ENCODE results near the gene NCAM2.

The NCAM2 gene

DNA sequence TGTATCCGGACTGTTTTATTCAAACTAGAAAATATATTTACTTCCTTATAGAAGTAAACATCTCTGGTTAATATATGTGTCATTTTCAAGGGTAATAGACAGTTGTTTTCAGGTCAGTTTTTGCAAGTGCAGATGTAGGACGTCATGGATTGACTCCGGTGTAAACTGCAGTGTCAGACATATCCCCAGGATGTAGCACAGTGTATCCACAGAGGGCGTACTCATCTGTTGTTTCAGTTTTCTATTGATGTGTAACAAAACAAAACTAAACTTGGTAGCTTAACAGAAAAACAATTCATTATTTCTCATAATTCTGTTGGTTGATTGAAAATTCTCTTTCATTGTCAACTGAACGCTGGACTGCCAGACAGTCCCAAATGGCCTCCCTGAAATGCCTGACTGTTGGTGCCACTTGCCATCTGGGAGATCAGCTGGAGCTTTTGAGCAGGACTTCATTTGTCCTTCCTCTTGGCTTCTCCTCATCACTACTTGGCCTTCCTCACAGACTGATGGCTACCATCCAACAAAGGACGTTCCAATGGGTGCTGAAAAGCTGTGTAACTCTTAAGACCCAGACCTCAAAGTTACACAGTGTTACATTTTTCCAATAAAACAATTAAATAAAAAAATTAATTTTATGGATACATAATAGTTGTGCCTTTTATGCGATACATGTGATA, 181.6 kb downstream of the NCAM2 start:
- DNase-seq: no peak

DNA sequence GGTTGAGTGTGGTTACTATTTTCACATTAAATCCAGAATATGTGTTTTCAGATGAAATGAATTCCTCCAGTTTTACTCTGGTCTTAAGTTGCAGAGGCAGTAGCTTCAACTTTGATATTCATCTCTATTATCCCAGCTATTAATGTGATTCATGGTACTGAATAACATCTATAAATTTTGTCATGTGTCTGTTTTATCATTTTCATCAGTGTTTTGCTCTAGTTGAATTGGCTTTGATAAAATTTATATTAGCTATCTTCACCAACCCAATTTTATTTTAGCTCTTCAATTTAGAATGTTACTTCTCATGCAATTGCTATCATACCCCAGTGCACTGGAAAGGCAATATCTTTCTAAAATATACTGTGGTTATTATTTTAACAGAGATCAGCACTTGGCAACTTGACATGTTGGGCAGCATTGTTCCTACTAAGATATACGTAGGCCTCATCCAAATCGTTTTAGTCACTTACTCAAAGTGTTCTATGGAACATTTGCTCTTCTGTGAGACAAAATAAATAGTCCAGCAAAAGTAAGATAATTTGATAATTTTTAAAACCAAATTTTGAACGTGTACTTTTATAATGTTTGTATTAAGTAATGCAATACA, 184.3 kb downstream of the NCAM2 start:
- no peak for DNase-seq

GRCh38 chr21:21183092-21183491, 184.9 kb downstream of the NCAM2 start:
- no peak for DNase-seq

GRCh38 chr21:21184771-21185528, 186.7 kb downstream of the NCAM2 start:
- no peak for DNase-seq

DNA sequence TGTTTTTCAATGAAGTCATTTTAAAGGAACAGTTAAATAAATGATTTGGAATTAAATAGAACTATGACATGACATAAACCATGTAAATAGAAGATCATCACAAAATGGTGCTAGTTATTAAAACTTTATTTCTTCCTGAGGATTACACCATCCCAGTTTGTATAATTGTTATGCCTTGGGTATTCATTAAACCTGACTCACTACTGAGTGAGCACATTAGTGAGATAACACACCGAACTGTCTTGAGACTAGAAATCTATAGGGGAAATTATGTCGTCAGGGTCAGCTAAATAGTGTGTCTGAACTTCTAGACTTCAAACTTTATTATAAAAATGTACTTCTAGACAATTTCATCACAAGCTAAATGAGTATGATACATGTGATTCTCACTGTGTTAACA, 189.4 kb downstream of the NCAM2 start:
- DNase-seq: no peak

DNA sequence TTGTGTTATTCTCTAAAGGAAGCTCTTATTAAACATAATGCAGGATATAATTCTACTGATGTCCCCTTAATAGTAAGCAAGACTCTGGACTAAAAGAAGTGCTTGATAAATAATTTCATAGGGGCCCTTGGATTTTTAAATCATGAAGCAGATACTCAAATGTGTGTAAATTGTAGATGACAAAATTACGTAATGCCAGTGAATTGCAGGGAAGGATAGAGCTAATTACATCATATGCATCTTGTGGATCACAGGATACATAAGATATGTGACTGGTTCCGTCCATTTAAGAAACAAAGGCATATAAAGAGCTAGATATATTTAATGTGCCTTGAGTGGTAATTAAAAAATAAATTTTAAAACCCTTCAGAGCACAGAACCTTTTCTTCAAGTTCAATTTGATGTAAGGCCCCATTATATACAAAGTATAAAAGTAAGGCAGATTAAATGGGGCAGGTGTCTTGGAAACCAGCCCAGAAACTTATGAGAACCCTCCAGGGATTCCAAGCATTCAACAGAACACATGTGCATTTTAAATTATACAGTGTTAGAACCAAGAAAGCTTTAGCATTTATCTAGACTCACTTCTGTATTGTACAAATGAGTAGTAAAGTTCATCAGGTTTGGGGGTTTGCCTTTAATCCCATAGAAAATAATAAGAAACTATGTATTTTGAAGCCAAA, 190.4 kb downstream of the NCAM2 start:
- peak; percentile 58 for DNase-seq

GRCh38 chr21:21195417-21195943, 197.3 kb downstream of the NCAM2 start:
- no peak for DNase-seq

DNA sequence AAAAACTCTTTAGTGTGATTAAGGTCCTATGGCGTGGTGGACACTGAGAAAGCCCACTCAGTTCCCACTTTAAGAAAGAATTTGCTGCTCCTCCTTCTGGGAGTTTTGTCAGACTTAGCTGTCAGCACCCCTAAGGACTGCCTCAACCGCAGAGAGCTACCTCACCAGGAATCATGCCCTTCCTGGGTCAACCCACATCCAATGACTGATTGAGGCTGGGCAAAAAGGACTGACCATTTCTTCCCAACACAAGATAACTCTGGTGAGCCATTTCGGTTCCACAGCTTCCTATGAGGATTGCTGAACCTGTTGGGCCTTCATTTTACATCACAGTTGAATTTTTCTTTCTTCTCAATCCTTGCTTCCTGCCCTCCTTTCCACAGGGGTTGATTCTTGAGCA, 197.9 kb downstream of the NCAM2 start:
- DNase-seq: no peak

DNA sequence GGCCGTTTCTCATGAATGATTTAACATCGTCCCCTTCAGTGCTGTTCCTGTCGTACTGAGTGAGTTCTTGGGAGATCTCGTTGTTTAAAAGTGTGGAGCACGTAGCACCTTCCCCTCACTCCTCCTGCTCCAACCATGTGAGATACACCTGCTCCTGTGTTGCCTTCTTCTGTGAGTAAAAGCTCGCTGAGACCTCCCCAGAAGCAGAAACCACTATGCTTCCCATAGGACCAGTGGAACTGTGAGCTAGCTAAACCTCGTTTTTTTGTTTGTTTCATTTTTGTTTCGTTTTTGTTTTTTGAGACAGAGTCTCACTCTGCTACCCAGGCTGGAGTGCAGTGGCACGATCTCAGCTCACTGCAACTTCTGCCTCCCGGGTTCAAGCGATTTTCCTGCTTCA, 198.6 kb downstream of the NCAM2 start:
- no peak for DNase-seq

- no peak for DNase-seq
These were observed 201.3 kb downstream of the NCAM2 start for GRCh38 chr21:21199342-21200102.

- no peak for DNase-seq
These were observed 202.1 kb downstream of the NCAM2 start for GRCh38 chr21:21200103-21200938.

DNA sequence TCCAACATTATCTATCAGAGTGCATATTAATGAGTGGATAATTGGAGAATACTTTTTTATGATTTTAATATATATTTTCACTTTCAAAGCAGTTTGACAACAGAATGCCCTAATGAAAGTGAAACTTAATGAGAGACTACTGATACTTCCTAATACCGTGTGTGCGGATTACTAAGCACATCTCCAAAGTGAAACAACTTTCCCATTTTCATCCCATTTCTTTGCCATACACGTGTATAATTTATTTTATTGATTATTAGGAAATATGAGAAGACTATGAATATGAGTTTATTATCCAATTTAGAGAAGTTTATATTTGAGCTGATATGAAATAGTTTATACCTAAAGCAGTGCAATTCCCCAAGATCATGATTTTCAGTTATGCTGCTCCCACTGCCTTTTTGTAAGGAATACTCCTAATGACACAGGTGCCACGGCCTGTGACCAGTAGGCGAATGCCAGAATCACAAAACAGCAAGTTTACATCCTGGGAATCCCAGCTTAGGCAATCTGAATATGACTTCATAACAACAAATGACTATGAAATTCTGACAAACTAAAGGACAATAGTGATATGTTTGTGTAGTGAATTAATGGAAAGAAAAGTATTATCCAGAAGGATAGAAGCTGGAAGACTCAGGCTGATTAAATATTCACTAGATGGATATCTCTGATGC, 202.9 kb downstream of the NCAM2 start:
- DNase-seq: no peak

GRCh38 chr21:21203822-21204339, 205.7 kb downstream of the NCAM2 start:
- DNase-seq: no peak

DNA sequence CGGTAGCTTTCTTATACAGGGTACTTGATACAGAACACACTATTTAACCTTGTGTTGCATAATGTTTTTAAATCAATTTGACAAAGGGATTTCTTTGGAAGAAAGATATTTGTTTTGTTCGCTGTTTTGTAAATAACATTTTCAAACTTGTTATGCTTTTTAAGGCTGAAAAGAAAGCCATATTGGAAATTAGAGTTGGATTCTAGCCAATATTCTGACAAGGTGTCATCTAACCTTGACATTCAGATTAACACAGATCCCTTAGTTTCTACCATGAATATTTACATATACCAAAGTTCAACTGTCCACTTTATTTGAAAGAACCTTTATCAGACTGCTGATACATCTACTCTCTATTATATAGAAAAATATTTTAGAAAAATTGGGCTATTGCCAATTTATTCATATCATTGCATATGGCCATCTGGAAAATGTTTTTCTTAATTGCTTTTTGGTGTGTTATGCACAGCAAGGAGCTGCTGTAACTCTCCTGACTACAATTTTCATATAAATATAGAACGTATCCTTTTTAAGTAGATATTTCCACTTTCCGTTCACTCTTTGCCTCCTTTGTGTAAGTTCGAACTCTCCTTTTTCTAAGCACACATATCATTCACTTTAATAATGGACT, 206.3 kb downstream of the NCAM2 start:
- no peak for DNase-seq

DNA sequence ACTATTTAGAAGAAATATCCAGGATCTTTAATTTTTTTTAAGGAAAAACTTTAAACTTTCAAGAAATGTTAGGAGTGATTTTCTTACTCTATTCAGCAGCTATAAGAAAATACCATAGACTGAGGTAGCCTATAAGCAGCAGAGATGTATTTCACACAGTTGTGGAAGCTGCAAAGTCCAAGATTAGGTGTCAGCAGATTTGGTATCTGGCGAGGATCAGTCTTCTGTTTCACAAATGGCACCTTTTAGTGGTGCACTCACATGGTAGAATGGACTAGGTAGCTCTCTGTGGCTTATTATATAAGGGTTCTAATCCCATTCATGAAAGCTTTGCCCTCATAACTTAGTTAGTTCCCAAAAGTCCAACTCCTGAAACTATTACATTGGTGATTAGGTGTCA, 207.4 kb downstream of the NCAM2 start:
- DNase-seq: no peak

GRCh38 chr21:21210552-21210951, 212.3 kb downstream of the NCAM2 start:
- no peak for DNase-seq

DNA sequence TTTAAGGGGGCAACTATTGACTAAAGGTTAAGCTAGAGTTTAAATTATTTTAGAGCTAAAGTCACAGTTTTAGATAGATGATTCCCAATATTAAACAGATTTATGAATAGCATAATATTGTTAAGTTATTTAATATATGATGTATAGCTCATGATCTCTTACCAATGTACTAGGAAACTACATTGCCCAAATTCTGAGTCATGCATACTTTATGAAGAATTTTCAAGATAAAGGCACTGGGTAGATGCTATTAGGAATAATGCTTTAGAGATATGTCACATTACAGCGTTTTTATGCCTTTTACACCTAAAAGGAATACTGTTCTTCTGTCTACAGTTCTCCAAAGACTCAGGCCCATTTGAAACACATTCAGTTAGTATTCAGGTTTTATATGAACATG, 215.1 kb downstream of the NCAM2 start:
- no peak for DNase-seq

DNA sequence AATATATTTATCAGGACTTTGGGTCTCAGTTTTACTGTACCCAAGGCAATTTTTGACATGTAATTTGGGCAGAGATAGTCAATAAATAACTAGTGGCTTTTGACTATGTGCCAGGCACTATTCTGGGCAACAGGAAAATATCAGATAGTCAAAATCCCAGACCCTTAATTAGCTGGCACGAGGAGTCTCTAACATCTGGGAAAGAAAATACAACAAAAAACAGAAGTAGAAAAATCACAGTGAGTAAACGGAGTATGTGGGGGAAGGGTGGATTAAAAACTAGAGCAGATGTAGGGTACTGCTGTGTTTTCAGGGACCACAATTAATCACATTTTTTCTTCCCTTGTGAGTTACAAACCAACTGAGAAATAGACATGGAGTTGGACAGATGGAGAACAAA, 217.8 kb downstream of the NCAM2 start:
- no peak for DNase-seq

GRCh38 chr21:21226472-21226871, 228.3 kb downstream of the NCAM2 start:
- no peak for DNase-seq

DNA sequence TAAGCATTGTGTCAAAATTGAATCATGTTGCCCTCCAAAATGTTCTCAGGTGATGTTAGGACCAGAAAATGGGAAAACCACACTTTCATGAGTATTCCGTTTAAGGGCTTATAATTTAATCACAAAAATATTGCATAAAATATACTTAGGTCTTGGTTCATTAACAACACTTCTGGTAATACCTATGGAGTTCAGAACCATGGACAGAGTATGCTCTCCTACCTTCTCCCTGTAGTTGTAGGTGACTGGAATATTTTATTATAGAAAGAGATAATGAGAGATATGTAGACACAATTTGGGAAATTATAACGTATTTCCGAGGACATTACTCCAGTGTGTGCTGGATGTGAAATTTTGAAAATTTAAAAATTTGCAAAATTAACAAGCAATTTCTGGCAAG, 232.5 kb downstream of the NCAM2 start:
- DNase-seq: no peak

Measured in DMS79 (cell line).